IMR-90 (cell line): ENCODE data around the gene ANGEL1. TPM values are rescaled to one million over a fixed set of nuclear protein-coding genes. Genes with fewer than 3 reads are reported as not detected.

ENCODE experiments used
- ATAC-seq: fragments of 200-7000 bp; cut with Tn5 transposase; 2 replicates; pipeline ENCODE4 v1.9.1; 2020; ENCODE audit warnings: low read depth, mild to moderate bottlenecking, moderate library complexity
- BruUV-seq: library from RNA; stranded (reverse); fragments of 400-500 nt; replicated peaks from 2 replicates; lab custom pipeline; 2021; lab: Mats Ljungman, UMichigan
- CTCF ChIA-PET: fragments of 300-600 bp; formaldehyde crosslinking; extraction: SDS; loops from one replicate; lab custom pipeline; 2021; ENCODE audit warnings: antibody characterized with exemption; lab: Yijun Ruan, JAX
- POLR2A ChIA-PET: fragments of 300-600 bp; sonication (Branson Sonifier 250); formaldehyde crosslinking; loops from one replicate; lab custom pipeline; 2022; ENCODE audit warnings: antibody characterized with exemption; ENCODE audit not compliant: unreplicated experiment; lab: Charles Lee
- DNase-seq: peaks from one replicate; pipeline ENCODE4 v3.0.0; 2013
- H2AFZ ChIP-seq: replicated peaks from 2 replicates; pipeline ENCODE3; 2013; ENCODE audit warnings: low read length, mild to moderate bottlenecking; ENCODE audit not compliant: poor library complexity
- H2AK5ac ChIP-seq: 2 replicates; pipeline ENCODE4 v1.6.1; 2013; ENCODE audit warnings: low read depth, low read length, inconsistent platforms
- H2AK9ac ChIP-seq: replicated peaks from 2 replicates; pipeline ENCODE3; 2013; ENCODE audit warnings: mild to moderate bottlenecking, low read depth, low read length, moderate library complexity; ENCODE audit not compliant: poor library complexity
- H2BK120ac ChIP-seq: 2 replicates; pipeline ENCODE4 v1.6.1; 2013; ENCODE audit warnings: low read depth, low read length, inconsistent platforms
- H2BK15ac ChIP-seq: 3 replicates; pipeline ENCODE4 v1.6.1; 2013; ENCODE audit warnings: low read depth, low read length, inconsistent platforms
- H2BK20ac ChIP-seq: 2 replicates; pipeline ENCODE4 v1.6.1; 2013; ENCODE audit warnings: low read depth, mild to moderate bottlenecking, inconsistent platforms, low read length, moderate library complexity
- H2BK5ac ChIP-seq: 2 replicates; pipeline ENCODE4 v1.6.1; 2013; ENCODE audit warnings: mild to moderate bottlenecking, low read depth, low read length, inconsistent platforms; ENCODE audit not compliant: poor library complexity, severe bottlenecking
- H3K14ac ChIP-seq: replicated peaks from 2 replicates; pipeline ENCODE4 v1.6.1; 2013; ENCODE audit warnings: low read depth, low read length, inconsistent platforms
- H3K18ac ChIP-seq: 2 replicates; pipeline ENCODE4 v1.6.1; 2013; ENCODE audit warnings: low read depth, low read length, control low read depth
- H3K23ac ChIP-seq: 2 replicates; pipeline ENCODE4 v1.6.1; 2013; ENCODE audit warnings: low read depth, low read length, inconsistent platforms
- H3K27ac ChIP-seq: 2 replicates; pipeline ENCODE4 v1.5.1; 2013; ENCODE audit warnings: mild to moderate bottlenecking, control low read depth, low read length; ENCODE audit not compliant: insufficient read depth
- H3K27me3 ChIP-seq: 2 replicates; pipeline ENCODE4 v1.6.1; 2013; ENCODE audit warnings: low read length; ENCODE audit not compliant: control insufficient read depth, insufficient read depth
- H3K36me3 ChIP-seq: 2 replicates; pipeline ENCODE4 v1.6.1; 2013; ENCODE audit warnings: low read length, mixed read lengths; ENCODE audit not compliant: control insufficient read depth, insufficient read depth
- H3K4ac ChIP-seq: 2 replicates; pipeline ENCODE4 v1.6.1; 2013; ENCODE audit warnings: low read depth, low read length, inconsistent platforms
- H3K4me1 ChIP-seq: 2 replicates; pipeline ENCODE4 v1.6.1; 2013; ENCODE audit warnings: low read length, mixed read lengths; ENCODE audit not compliant: control insufficient read depth, insufficient read depth
- H3K4me2 ChIP-seq: 2 replicates; pipeline ENCODE4 v1.6.1; 2013; ENCODE audit warnings: low read depth, mild to moderate bottlenecking, control low read depth, low read length, moderate library complexity
- H3K4me3 ChIP-seq: 2 replicates; pipeline ENCODE4 v1.5.1; 2013; ENCODE audit warnings: low read depth, mild to moderate bottlenecking, control low read depth, low read length, moderate library complexity; ENCODE audit not compliant: insufficient read depth
- H3K56ac ChIP-seq: 2 replicates; pipeline ENCODE4 v1.6.1; 2013; ENCODE audit warnings: low read length, inconsistent platforms; ENCODE audit not compliant: insufficient read depth; ENCODE audit errors: extremely low read depth
- H3K79me1 ChIP-seq, 2 experiments: 2 replicates each; pipeline ENCODE4 v1.6.1; 2013; ENCODE audit warnings: low read length in 2 of 2, inconsistent platforms in 1 of 2, low read depth in 1 of 2
- H3K9ac ChIP-seq: 2 replicates; pipeline ENCODE4 v1.6.1; 2013; ENCODE audit warnings: low read depth, low read length, control low read depth
- H3K9me1 ChIP-seq: 2 replicates; pipeline ENCODE4 v1.6.1; 2013; ENCODE audit warnings: low read length, inconsistent platforms; ENCODE audit not compliant: insufficient read depth
- H3K9me3 ChIP-seq: 2 replicates; pipeline ENCODE4 v1.6.1; 2013; ENCODE audit warnings: low read length; ENCODE audit not compliant: control insufficient read depth, insufficient read depth
- H4K20me1 ChIP-seq: 2 replicates; pipeline ENCODE4 v1.6.1; 2013; ENCODE audit warnings: low read length, inconsistent platforms; ENCODE audit not compliant: insufficient read depth
- H4K5ac ChIP-seq: 2 replicates; pipeline ENCODE4 v1.6.1; 2013; ENCODE audit warnings: mild to moderate bottlenecking, low read depth, low read length, control low read depth
- H4K8ac ChIP-seq, 2 experiments: 2 replicates each; pipeline ENCODE4 v1.6.1; 2013; ENCODE audit warnings: low read depth in 2 of 2, low read length in 2 of 2, control low read depth in 1 of 2, inconsistent platforms in 1 of 2
- H4K91ac ChIP-seq: 2 replicates; pipeline ENCODE4 v1.6.1; 2013; ENCODE audit warnings: low read depth, low read length, inconsistent platforms; ENCODE audit not compliant: insufficient read depth
- CEBPB ChIP-seq: IDR thresholded peaks from 2 replicates; pipeline ENCODE4 v1.6.1; 2012; ENCODE audit warnings: low read depth, low read length, improper control_type of control experiment
- CHD1 ChIP-seq: IDR thresholded peaks from 2 replicates; pipeline ENCODE4 v1.6.1; 2012; ENCODE audit warnings: low read depth, low read length, improper control_type of control experiment
- FOS ChIP-seq: fragments of 150-350 bp; IDR thresholded peaks from 2 replicates; pipeline ENCODE4 v1.6.1; 2016; ENCODE audit warnings: low read depth, low read length
- MXI1 ChIP-seq: IDR thresholded peaks from 2 replicates; pipeline ENCODE4 v1.6.1; 2012; ENCODE audit warnings: low read depth, mild to moderate bottlenecking, low read length, moderate library complexity, borderline replicate concordance
- NFE2L2 ChIP-seq: fragments of 150-350 bp; IDR thresholded peaks from 2 replicates; pipeline ENCODE4 v1.6.1; 2016; ENCODE audit warnings: low read depth, mild to moderate bottlenecking, low read length
- RAD21 ChIP-seq: IDR thresholded peaks from 2 replicates; pipeline ENCODE4 v1.6.1; 2012; ENCODE audit warnings: low read length, improper control_type of control experiment
- RFX5 ChIP-seq: IDR thresholded peaks from 2 replicates; pipeline ENCODE4 v1.8.0; 2012; ENCODE audit warnings: low read depth, mild to moderate bottlenecking, low read length, moderate library complexity
- WGBS, 2 experiments: methylation state at CpG; one replicate each; pipeline versions ENCODE4 v1.1.5 to v1.1.7; 2013; ENCODE audit warnings: missing lambda C conversion rate in 2 of 2; ENCODE audit not compliant: insufficient read length in 1 of 2; ENCODE audit errors: extremely low coverage in 2 of 2; 5-methylcytosine and 5-hydroxymethylcytosine counted together
- dilution Hi-C: fragments of 300-500 bp; cut with HindIII; formaldehyde crosslinking; loops from one replicate; pipeline ENCODE4 v1.14.3; 2018; ENCODE audit warnings: low sequenced_read_pairs; ENCODE audit not compliant: unreplicated experiment
- in situ Hi-C: fragments of 300-500 bp; cut with MboI; formaldehyde crosslinking; loops from 3 replicates; pipeline ENCODE4 v1.14.3; 2019; ENCODE audit warnings: low sequenced_read_pairs, inconsistent platforms, mixed read lengths
- intact Hi-C: fragments of 100-400 bp; cut with micrococcal nuclease; formaldehyde crosslinking; loops from 2 replicates; pipeline ENCODE4 v1.10.0; 2022
- polyA plus RNA-seq, 3 experiments: library from polyadenylated mRNA; depleted of rRNA; stranded (reverse); fragments of >200 nt; gene quantifications; 2 replicates each; pipeline ENCODE4 v1.2.3, GENCODE V29; 2012; ENCODE audit warnings: low replicate concordance in 1 of 3
- total RNA-seq: library from RNA; depleted of rRNA; stranded (reverse); fragments of >200 nt; gene quantifications from 2 replicates; pipeline ENCODE4 v1.2.3, GENCODE V29; 2012
- TF ChIP-seq, protein P1 (sequence below): conservative IDR thresholded peaks from 2 replicates; pipeline ENCODE4 v1.5.1; 2012; ENCODE audit warnings: mild to moderate bottlenecking, low read depth, low read length, improper control_type of control experiment

The ANGEL1 gene
- total and polyA plus RNA-seq, 2 of the 4 experiments (the other 2 are of a cell fraction), result 4.1 to 10.0 TPM

DNA sequence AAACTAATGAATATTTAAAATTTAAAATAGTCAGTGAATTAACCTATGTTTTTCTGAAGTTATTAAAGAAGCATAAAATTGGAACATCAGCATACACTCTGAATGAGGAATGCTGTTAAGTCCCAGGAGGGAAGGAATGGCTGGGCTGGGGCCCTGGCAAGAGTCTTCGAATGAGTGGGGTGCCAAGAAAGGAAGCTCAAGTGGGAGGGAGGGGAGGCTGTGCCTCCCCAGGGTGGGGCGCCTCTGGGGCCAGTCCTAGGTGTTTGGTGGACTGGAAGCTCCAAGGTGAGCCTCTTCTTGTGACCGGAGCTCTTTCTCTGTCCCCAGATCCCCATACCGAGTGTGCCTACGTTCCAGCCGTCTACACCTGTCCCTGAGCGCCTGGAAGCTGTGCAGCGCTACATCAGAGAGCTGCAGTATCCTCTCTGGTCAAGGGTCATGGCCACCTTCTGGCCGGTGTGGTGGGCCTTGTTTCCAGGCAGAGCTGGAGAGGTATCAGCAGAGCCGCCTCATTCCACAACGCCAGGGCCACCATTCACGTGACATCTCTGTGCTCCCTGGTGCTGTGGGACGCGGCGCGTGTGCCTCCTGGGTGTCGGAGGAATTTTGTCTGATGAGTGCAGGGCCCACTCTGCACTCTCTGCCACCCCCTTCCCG is 42.9 kb downstream of the ANGEL1 start:
- dilution Hi-C loops, result no loop called here
- Histone ChIP-seq H2AK9ac (no peak overlapping the region), H4K5ac (no peak overlapping the region), H3K79me1 (no peaks in the 10 kb centered on the region), H3K4ac (no peak overlapping the region), H2BK15ac (no peak overlapping the region), H2AFZ (no peak overlapping the region), H2BK20ac (no peak overlapping the region), H3K23ac (no peak overlapping the region), H3K9me3 (no peaks in the 10 kb centered on the region), H2BK5ac (no peak overlapping the region), H3K27me3 (no peaks in the 10 kb centered on the region), H3K4me3 (no peak overlapping the region), H3K27ac (no peak overlapping the region), H2AK5ac (no peak overlapping the region), H3K9me1 (peaks cover 8% of the 10 kb centered on the region; the same call in 1 of the 2 replicates), H3K4me2 (no peak overlapping the region), H3K9ac (no peak overlapping the region), H4K91ac (no peak overlapping the region), H3K36me3 (peaks cover 4% of the 10 kb centered on the region; the same call in 1 of the 2 replicates), H4K8ac (no peak overlapping the region), H3K14ac (no peak overlapping the region), H3K56ac (no peak overlapping the region), H2BK120ac (no peak overlapping the region), H3K4me1 (peaks cover 14% of the 10 kb centered on the region), H3K18ac (no peak overlapping the region), H4K20me1 (no peaks in the 10 kb centered on the region)
- WGBS, 2 experiments, result 97% methylated on average over 7 of the region's 18 CpGs; no CpG with 5 or more reads in 1 of the 2 experiments
- in situ Hi-C loops, result no loop called here
- CTCF ChIA-PET, result interaction anchor here (1.2 kb wide), 1 partner anchor 15 kb away, joined by 4 read pairs; no protein-coding TSS in a partner anchor
- ATAC-seq (no peak), DNase-seq (no peak)
- intact Hi-C loops, result no loop called here
- POLR2A ChIA-PET, result interaction anchor here (0.6 kb wide), 1 partner anchor 256 kb away, joined by 3 read pairs; no protein-coding TSS in a partner anchor
- no TSS peak for BruUV-seq
- TF ChIP-seq RAD21, result no peak
- TF ChIP-seq RFX5, result no peak
- TF ChIP-seq FOS, result no peak
- no peak for TF ChIP-seq NFE2L2
- TF ChIP-seq, protein P1, sequence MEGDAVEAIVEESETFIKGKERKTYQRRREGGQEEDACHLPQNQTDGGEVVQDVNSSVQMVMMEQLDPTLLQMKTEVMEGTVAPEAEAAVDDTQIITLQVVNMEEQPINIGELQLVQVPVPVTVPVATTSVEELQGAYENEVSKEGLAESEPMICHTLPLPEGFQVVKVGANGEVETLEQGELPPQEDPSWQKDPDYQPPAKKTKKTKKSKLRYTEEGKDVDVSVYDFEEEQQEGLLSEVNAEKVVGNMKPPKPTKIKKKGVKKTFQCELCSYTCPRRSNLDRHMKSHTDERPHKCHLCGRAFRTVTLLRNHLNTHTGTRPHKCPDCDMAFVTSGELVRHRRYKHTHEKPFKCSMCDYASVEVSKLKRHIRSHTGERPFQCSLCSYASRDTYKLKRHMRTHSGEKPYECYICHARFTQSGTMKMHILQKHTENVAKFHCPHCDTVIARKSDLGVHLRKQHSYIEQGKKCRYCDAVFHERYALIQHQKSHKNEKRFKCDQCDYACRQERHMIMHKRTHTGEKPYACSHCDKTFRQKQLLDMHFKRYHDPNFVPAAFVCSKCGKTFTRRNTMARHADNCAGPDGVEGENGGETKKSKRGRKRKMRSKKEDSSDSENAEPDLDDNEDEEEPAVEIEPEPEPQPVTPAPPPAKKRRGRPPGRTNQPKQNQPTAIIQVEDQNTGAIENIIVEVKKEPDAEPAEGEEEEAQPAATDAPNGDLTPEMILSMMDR, result no peak
- no peak for TF ChIP-seq CHD1
- TF ChIP-seq MXI1, result no peak
- TF ChIP-seq CEBPB, result no peak
